B cell (primary cell): ENCODE data around the gene ERCC8. TPM values are rescaled to one million over a fixed set of nuclear protein-coding genes. Genes with fewer than 3 reads are reported as not detected.

Experiments used
- ATAC-seq: fragments of 200-7000 bp; cut with Tn5 transposase; one replicate; pipeline ENCODE4 v1.10.0; 2021; ENCODE audit warnings: low read depth, mild to moderate bottlenecking, moderate number of reproducible peaks, moderate library complexity
- CTCF ChIA-PET: fragments of 350-600 bp; sonication (Branson Sonifier 250); formaldehyde crosslinking; loops from one replicate; lab custom pipeline; 2021; ENCODE audit warnings: antibody characterized with exemption, inconsistent platforms; lab: Charles Lee
- POLR2A ChIA-PET: fragments of 350-600 bp; sonication (Branson Sonifier 250); formaldehyde crosslinking; loops from one replicate; lab custom pipeline; 2021; ENCODE audit warnings: antibody characterized with exemption; lab: Charles Lee
- DNase-seq: peaks from one replicate; pipeline ENCODE4 v3.0.0; 2013
- H2AFZ ChIP-seq: 2 replicates; pipeline ENCODE4 v1.6.1; 2012; ENCODE audit warnings: mild to moderate bottlenecking, low read depth, low read length; ENCODE audit not compliant: insufficient read depth, poor library complexity, severe bottlenecking
- H3K27ac ChIP-seq, 2 donors: 1 replicate in 1 of 2; 2 replicates in 1 of 2; pipeline ENCODE4 v1.5.1; 2012 to 2013; ENCODE audit warnings: low read length in 2 of 2, mild to moderate bottlenecking in 2 of 2, moderate library complexity in 1 of 2
- H3K27me3 ChIP-seq, 4 experiments: fragments of 200-600 bp in 1 of 4; sonication (generic) in 1 of 4; replicated peaks in 1 of 4; 1 replicate in 2 of 4; 2 replicates in 2 of 4; pipeline versions ENCODE4 v1.6.1 to v1.7.0; 2013 to 2016; ENCODE audit warnings: low read length in 3 of 4, mild to moderate bottlenecking in 2 of 4, mixed read lengths in 1 of 4, moderate library complexity in 1 of 4; ENCODE audit not compliant: insufficient read depth in 4 of 4, control insufficient read depth in 3 of 4; ENCODE audit errors: control extremely low read depth in 1 of 4
- H3K36me3 ChIP-seq, 2 experiments: replicated peaks in 1 of 2; 1 replicate in 1 of 2; 2 replicates in 1 of 2; pipeline versions ENCODE4 v1.6.1 to v1.7.1; 2013; ENCODE audit warnings: low read length in 1 of 2; ENCODE audit not compliant: insufficient read depth in 2 of 2, control insufficient read depth in 1 of 2; ENCODE audit errors: control extremely low read depth in 1 of 2, extremely low read depth in 1 of 2
- H3K4me1 ChIP-seq, 2 donors: fragments of 200-600 bp in 1 of 2; sonication (generic) in 1 of 2; 1 replicate in 1 of 2; 2 replicates in 1 of 2; pipeline versions ENCODE4 v1.5.1 to v1.6.1; 2013 to 2017; ENCODE audit warnings: low read length in 2 of 2; ENCODE audit not compliant: control insufficient read depth in 2 of 2, insufficient read depth in 2 of 2
- H3K4me2 ChIP-seq: replicated peaks from 2 replicates; pipeline ENCODE3; 2012; ENCODE audit warnings: mild to moderate bottlenecking, low read depth, low read length; ENCODE audit not compliant: poor library complexity, severe bottlenecking
- H3K4me3 ChIP-seq, 5 experiments: fragments of 200-600 bp in 1 of 5; sonication (generic) in 1 of 5; 1 replicate in 3 of 5; 2 replicates in 2 of 5; pipeline versions ENCODE4 v1.5.1 to v1.7.0; 2011 to 2016; ENCODE audit warnings: low read length in 4 of 5, mild to moderate bottlenecking in 4 of 5, low read depth in 2 of 5, control low read depth in 1 of 5, moderate library complexity in 1 of 5; ENCODE audit not compliant: insufficient read depth in 1 of 5; ENCODE audit errors: control extremely low read depth in 1 of 5, extremely low read depth in 1 of 5
- H3K79me2 ChIP-seq: fragments of 200-600 bp; sonication (generic); one replicate; pipeline ENCODE4 v1.6.0; 2016; ENCODE audit warnings: low read length; ENCODE audit not compliant: control insufficient read depth, insufficient read depth
- H3K9ac ChIP-seq: fragments of 200-600 bp; sonication (generic); 2 replicates; pipeline ENCODE4 v1.6.1; 2017; ENCODE audit warnings: mild to moderate bottlenecking, low read length, moderate library complexity
- H3K9me3 ChIP-seq, 3 donors: one replicate each; pipeline versions ENCODE4 v1.6.1 to v1.7.1; 2013; ENCODE audit warnings: low read length in 2 of 3; ENCODE audit not compliant: control insufficient read depth in 2 of 3, insufficient read depth in 1 of 3; ENCODE audit errors: control extremely low read depth in 1 of 3
- H4K20me1 ChIP-seq: 2 replicates; pipeline ENCODE4 v1.6.0; 2012; ENCODE audit warnings: mild to moderate bottlenecking, low read length; ENCODE audit not compliant: insufficient read depth, control insufficient read depth, poor library complexity, severe bottlenecking
- H3K27ac Mint-ChIP-seq: one replicate; pipeline ENCODE4 v1.8.0; 2021; ENCODE audit warnings: mixed read lengths
- H3K27me3 Mint-ChIP-seq: one replicate; pipeline ENCODE4 v1.8.0; 2021; ENCODE audit warnings: mixed read lengths
- H3K4me1 Mint-ChIP-seq: one replicate; pipeline ENCODE4 v1.8.0; 2021; ENCODE audit warnings: mixed read lengths
- H3K4me3 Mint-ChIP-seq: one replicate; pipeline ENCODE4 v1.8.0; 2021; ENCODE audit warnings: mixed read lengths
- H3K9me3 Mint-ChIP-seq: one replicate; pipeline ENCODE4 v1.8.0; 2022; ENCODE audit warnings: mixed read lengths; ENCODE audit not compliant: insufficient read depth
- CTCF ChIP-seq: fragments of 200-600 bp; IDR thresholded peaks from one replicate; pipeline ENCODE4 v1.8.0; 2022; ENCODE audit warnings: antibody characterized with exemption, mild to moderate bottlenecking
- EZH2 ChIP-seq: IDR thresholded peaks from 2 replicates; pipeline ENCODE4 v1.6.1; 2012; ENCODE audit warnings: borderline replicate concordance, low read depth, mild to moderate bottlenecking, moderate library complexity, low read length; ENCODE audit not compliant: insufficient read depth, poor library complexity, severe bottlenecking
- WGBS: methylation state at CpG from one replicate; pipeline ENCODE4 v1.1.5; 2013; ENCODE audit warnings: missing lambda C conversion rate; ENCODE audit not compliant: insufficient coverage; 5-methylcytosine and 5-hydroxymethylcytosine counted together
- intact Hi-C: fragments of 100-400 bp; cut with micrococcal nuclease; formaldehyde crosslinking; loops from one replicate; pipeline ENCODE4 v1.10.0; 2022
- polyA minus RNA-seq: library from RNA; depleted of rRNA, polyadenylated mRNA; stranded (reverse); fragments of >200 nt; gene quantifications from 2 replicates; pipeline ENCODE4 v1.2.3, GENCODE V29; 2012
- polyA plus RNA-seq: library from polyadenylated mRNA; depleted of rRNA; stranded (reverse); fragments of >200 nt; gene quantifications from 2 replicates; pipeline ENCODE4 v1.2.3, GENCODE V29; 2012
- total RNA-seq, 2 donors: library from RNA; stranded (reverse); fragments of 120-200 nt in 1 of 2; gene quantifications; 1 replicate in 1 of 2; 2 replicates in 1 of 2; pipeline versions ENCODE4 v1.2.3 to v1.2.4, GENCODE V29; 2013 to 2022

The ERCC8 gene
- total RNA-seq (8.3 and 9.2 TPM in 2 replicates), polyA plus RNA-seq (5.2 and 6.8 TPM in 2 replicates), polyA minus RNA-seq (5.4 and 6.9 TPM in 2 replicates)
- total RNA-seq (2013): 14.6 TPM

- H4K20me1 ChIP-seq: no peaks in the 10 kb centered on the region
- peak; percentile 97 for ATAC-seq
- H3K27me3 Mint-ChIP-seq: no peaks in the 10 kb centered on the region
- H3K36me3 ChIP-seq: no peaks in the 10 kb centered on the region
- H3K9me3 Mint-ChIP-seq: no peaks in the 10 kb centered on the region
- no peak within 1 kb of the TSS for H3K27ac Mint-ChIP-seq
- H2AFZ ChIP-seq: peak within 1 kb of the TSS; percentile 99
- intact Hi-C loops: loop anchor here (1.0 to 10.0 kb wide), 6 partner anchors 14 to 1460 kb away; partner anchors contain the start of genes DIMT1 and SMIM15
- no peak within 1 kb of the TSS for H3K4me3 Mint-ChIP-seq
- H3K9ac ChIP-seq: peak within 1 kb of the TSS; percentile 83
- H3K4me2 ChIP-seq: peak within 1 kb of the TSS; percentile 93
- peaks cover 26% of the 10 kb centered on the region for H3K4me1 Mint-ChIP-seq
- ChIA-PET POLR2A (interaction anchor here (0.6 to 1.0 kb wide), 2 partner anchors 216 to 246 kb away, joined by 3 to 4 read pairs; no protein-coding TSS in a partner anchor), CTCF (interaction anchor here (1.0 to 1.6 kb wide), 3 partner anchors 15 to 713 kb away, joined by 3 to 8 read pairs (median 4); no protein-coding TSS in a partner anchor)
- H3K27ac ChIP-seq: peak within 1 kb of the TSS; percentile 53 to 75
- 1% methylated on average over 56 of the region's 64 CpGs for WGBS
- DNase-seq: peak; percentile 91
- H3K9me3 ChIP-seq: no peaks in the 10 kb centered on the region
- H3K4me3 ChIP-seq: peak within 1 kb of the TSS; percentile 72 to 88 (median 88)
- no peaks in the 10 kb centered on the region for H3K27me3 ChIP-seq
- H3K4me1 ChIP-seq: peaks cover 20% of the 10 kb centered on the region in 2 donors
- TF ChIP-seq CTCF (no peak), EZH2 (no peak)
- H3K79me2 ChIP-seq: peaks cover 73% of the 10 kb centered on the region
These were observed at the start of gene ERCC8, which contains the start of gene NDUFAF2 for GRCh38 chr5:60944904-60945812. ERCC8 (minus strand) TSS chr5:60945070; CDS start chr5:60945008, 62 bp downstream. NDUFAF2 (plus strand) TSS chr5:60945205; CDS start chr5:60945256, 51 bp downstream.
